ENCODE measurements around the gene BBLN.

GRCh38 chr9:128139621-128140020 lies 20.4 kb upstream of the BBLN start:
- no peak for TF ChIP-seq POLR2A (IDR thresholded peaks at IDR 0.05; ENCODE audit: extremely low read depth, insufficient read length)
- no peak for TF ChIP-seq CTCF (IDR thresholded peaks at IDR 0.05; ENCODE audit: low read depth, low read length)
- TF ChIP-seq MAX (IDR thresholded peaks at IDR 0.05; ENCODE audit: low read depth, low read length), result no peak
- no peak for TF ChIP-seq MYC (IDR thresholded peaks at IDR 0.05; ENCODE audit: low read depth, low read length)

All from NB4 (cell line).